ENCODE measurements around the gene MS4A6A.

DNA sequence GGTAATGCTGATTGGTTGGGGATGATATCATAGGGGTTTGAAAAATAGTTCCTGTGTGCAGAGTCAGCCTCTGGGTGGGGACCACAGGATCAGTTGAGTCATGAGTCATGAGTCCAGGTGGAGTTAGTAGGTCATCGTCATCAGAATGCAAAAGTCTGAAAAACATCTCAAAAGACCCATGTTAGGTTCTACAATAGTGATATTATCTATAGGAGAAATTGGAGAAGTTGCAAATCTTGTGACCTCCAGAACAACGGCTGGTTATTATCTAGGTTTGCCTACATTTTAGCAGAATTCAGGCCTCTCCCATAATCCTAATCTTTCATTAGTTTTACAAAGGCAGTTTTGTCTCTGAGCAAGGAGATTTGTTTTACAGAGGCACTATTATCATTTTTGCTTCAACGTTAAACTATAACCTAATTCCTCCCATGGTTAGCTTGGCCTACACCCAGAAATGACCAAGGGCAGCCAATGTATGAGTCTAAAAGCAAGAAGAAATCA, 55.5 kb downstream of the MS4A6A start:
- no peak for TF ChIP-seq YY1 (IDR thresholded peaks at IDR 0.05; ENCODE audit: insufficient read depth, insufficient read length)
- TF ChIP-seq SUZ12 (IDR thresholded peaks at IDR 0.05; ENCODE audit: extremely low read depth, insufficient read depth, insufficient read length) = no peak
- no peak for TF ChIP-seq ZNF274 (IDR thresholded peaks at IDR 0.05; ENCODE audit: low read depth, low read length)
